Endothelial cell of umbilical vein (primary cell): ENCODE measurements around the gene AFDN. TPM values are rescaled to one million over a fixed set of nuclear protein-coding genes. Genes with fewer than 3 reads are reported as not detected.

ENCODE experiments used
- BruUV-seq: library from RNA; stranded (reverse); fragments of 400-500 nt; replicated peaks from 2 replicates; lab custom pipeline; 2021; lab: Mats Ljungman, UMichigan
- CTCF ChIA-PET: fragments of 300-600, 350-600 bp; sonication (Branson Sonifier 250); formaldehyde crosslinking; loops from one replicate; lab custom pipeline; 2021; ENCODE audit warnings: antibody characterized with exemption, inconsistent platforms; lab: Charles Lee
- POLR2A ChIA-PET: fragments of 300-600, 350-600 bp; sonication (Branson Sonifier 250); formaldehyde crosslinking; loops from one replicate; lab custom pipeline; 2021; ENCODE audit warnings: antibody characterized with exemption, inconsistent platforms; lab: Charles Lee
- DNase-seq: peaks from one replicate; pipeline ENCODE4 v3.0.0-alpha.2; 2011; ENCODE audit warnings: low read depth, low spot score
- FAIRE-seq: peaks from 2 replicates; lab custom pipeline; 2011; peaks lifted over from hg19 to GRCh38; lab: Jason Lieb, UNC
- H2AFZ ChIP-seq: 2 replicates; pipeline ENCODE4 v1.6.0; 2012; ENCODE audit warnings: low read depth, low read length, control low read depth, inconsistent platforms
- H3K27ac ChIP-seq: 2 replicates; pipeline ENCODE4 v1.5.1; 2011; ENCODE audit warnings: low read depth, mild to moderate bottlenecking, control low read depth, low read length, moderate library complexity; ENCODE audit not compliant: insufficient read depth
- H3K27me3 ChIP-seq, 2 experiments: 2 replicates each; pipeline versions ENCODE4 v1.6.0 to v1.6.1; 2011; ENCODE audit warnings: low read length in 2 of 2, mixed read lengths in 1 of 2; ENCODE audit not compliant: control insufficient read depth in 2 of 2, insufficient read depth in 2 of 2
- H3K36me3 ChIP-seq, 2 experiments: 2 replicates in 1 of 2; 3 replicates in 1 of 2; pipeline ENCODE4 v1.5.1; 2011; ENCODE audit warnings: low read length in 2 of 2, mild to moderate bottlenecking in 1 of 2, moderate library complexity in 1 of 2; ENCODE audit not compliant: control insufficient read depth in 2 of 2, insufficient read depth in 2 of 2; ENCODE audit errors: extremely low read depth in 1 of 2
- H3K4me1 ChIP-seq: 3 replicates; pipeline ENCODE4 v1.5.1; 2011; ENCODE audit warnings: mild to moderate bottlenecking, low read length; ENCODE audit not compliant: control insufficient read depth, insufficient read depth; ENCODE audit errors: extremely low read depth
- H3K4me2 ChIP-seq: 2 replicates; pipeline ENCODE4 v1.6.1; 2011; ENCODE audit warnings: low read length, control low read depth, mixed read lengths; ENCODE audit not compliant: insufficient read depth
- H3K4me3 ChIP-seq, 3 experiments: fragments of 200-600 bp in 1 of 3; sonication (generic), shearing (Covaris generic) in 1 of 3; replicated peaks in 1 of 3; 2 replicates each; pipeline ENCODE4 v1.5.1; 2011 to 2016; ENCODE audit warnings: control low read depth in 3 of 3, low read length in 3 of 3, mild to moderate bottlenecking in 2 of 3, inconsistent platforms in 1 of 3, low read depth in 1 of 3, moderate library complexity in 1 of 3; ENCODE audit not compliant: insufficient read depth in 1 of 3
- H3K79me2 ChIP-seq: 2 replicates; pipeline ENCODE4 v1.6.0; 2012; ENCODE audit warnings: low read length, inconsistent platforms; ENCODE audit not compliant: control insufficient read depth, insufficient read depth
- H3K9ac ChIP-seq: replicated peaks from 2 replicates; pipeline ENCODE3; 2011; ENCODE audit warnings: low read length, control low read depth; ENCODE audit not compliant: insufficient read depth; ENCODE audit errors: extremely low read depth
- H3K9me1 ChIP-seq: replicated peaks from 3 replicates; pipeline ENCODE4 v1.6.0; 2011; ENCODE audit warnings: mild to moderate bottlenecking, low read length; ENCODE audit not compliant: control insufficient read depth, insufficient read depth; ENCODE audit errors: extremely low read depth
- H3K9me3 ChIP-seq: replicated peaks from 2 replicates; pipeline ENCODE4 v1.5.1; 2012; ENCODE audit warnings: low read length, inconsistent platforms; ENCODE audit not compliant: control insufficient read depth, insufficient read depth
- H4K20me1 ChIP-seq: replicated peaks from 2 replicates; pipeline ENCODE3; 2011; ENCODE audit warnings: mild to moderate bottlenecking, low read length; ENCODE audit not compliant: control insufficient read depth, insufficient read depth; ENCODE audit errors: extremely low read depth
- CTCF ChIP-seq, 2 donors: IDR thresholded peaks; 1 replicate in 1 of 2; 2 replicates in 1 of 2; pipeline ENCODE4 v1.5.1; 2011; ENCODE audit warnings: low read length in 2 of 2, mild to moderate bottlenecking in 2 of 2, moderate library complexity in 2 of 2, control low read depth in 1 of 2, inconsistent platforms in 1 of 2, low read depth in 1 of 2; ENCODE audit not compliant: insufficient read depth in 1 of 2; ENCODE audit errors: extremely low read depth in 1 of 2
- EZH2 ChIP-seq: IDR thresholded peaks from 2 replicates; pipeline ENCODE4 v1.6.1; 2012; ENCODE audit warnings: borderline replicate concordance, low read depth, mild to moderate bottlenecking, moderate library complexity, low read length, inconsistent platforms; ENCODE audit not compliant: severe bottlenecking
- FOS ChIP-seq: IDR thresholded peaks from 2 replicates; pipeline ENCODE4 v1.6.1; 2011; ENCODE audit warnings: mild to moderate bottlenecking, low read length, moderate library complexity, borderline replicate concordance; ENCODE audit not compliant: insufficient read depth
- GATA2 ChIP-seq: IDR thresholded peaks from 2 replicates; pipeline ENCODE4 v1.7.0; 2011; ENCODE audit warnings: low read depth, mild to moderate bottlenecking, moderate library complexity, mixed read lengths, low read length; ENCODE audit not compliant: insufficient read length, insufficient read depth
- JUN ChIP-seq: IDR thresholded peaks from 2 replicates; pipeline ENCODE4 v1.6.1; 2011; ENCODE audit warnings: borderline replicate concordance, low read depth; ENCODE audit not compliant: insufficient read length, insufficient read depth
- MAX ChIP-seq: IDR thresholded peaks from 2 replicates; pipeline ENCODE4 v1.6.1; 2011; ENCODE audit not compliant: insufficient read depth, insufficient read length
- MYC ChIP-seq: IDR thresholded peaks from one replicate; pipeline ENCODE4 v1.6.1; 2011; ENCODE audit warnings: mild to moderate bottlenecking, low read depth, low read length
- POLR2A ChIP-seq: IDR thresholded peaks from 2 replicates; pipeline ENCODE4 v1.6.1; 2012; ENCODE audit warnings: low read depth, mild to moderate bottlenecking, control low read depth, low read length
- POLR2AphosphoS5 ChIP-seq: IDR thresholded peaks from 2 replicates; pipeline ENCODE4 v1.6.1; 2012; ENCODE audit warnings: low read depth, mild to moderate bottlenecking, control low read depth, low read length, moderate library complexity; ENCODE audit not compliant: insufficient read depth
- dilution Hi-C: fragments of 300-500 bp; cut with MboI; formaldehyde crosslinking; loops from one replicate; pipeline ENCODE4 v1.15.0; 2019; ENCODE audit warnings: low sequenced_read_pairs; ENCODE audit not compliant: extremely low pct_ligation_motif_present
- intact Hi-C: fragments of 100-400 bp; cut with micrococcal nuclease; formaldehyde crosslinking; loops from one replicate; pipeline ENCODE4 v1.10.0; 2022
- polyA plus RNA-seq, 4 experiments: library from polyadenylated mRNA; depleted of rRNA in 3 of 4; stranded (reverse) in 3 of 4; unstranded in 1 of 4; fragments of >200 nt; gene quantifications; 2 replicates each; pipeline versions ENCODE4 v1.2.1 to v1.2.3, GENCODE V29; 2011 to 2012; ENCODE audit warnings: missing spikeins in 1 of 4
- total RNA-seq: library from RNA; stranded (reverse); gene quantifications from 2 replicates; pipeline ENCODE4 v1.2.3, GENCODE V29; 2021

AFDN gene
- total and polyA plus RNA-seq, 2 donors (not counting 3 experiments of a cell fraction or from before 2014, with no cell fraction given) = 31.0 to 134 TPM

- intact Hi-C loops (no loop called here), dilution Hi-C loops (no loop called here)
- DNase-seq (no peak), FAIRE-seq (no peak)
- H3K4me3 ChIP-seq = no peak overlapping the region
- H3K4me2 ChIP-seq = no peak overlapping the region
- H4K20me1 ChIP-seq = no peaks in the 10 kb centered on the region
- no peak overlapping the region for H3K9ac ChIP-seq
- no peaks in the 10 kb centered on the region for H3K27me3 ChIP-seq
- BruUV-seq = no TSS peak
- POLR2A ChIA-PET = no interaction called here
- no peaks in the 10 kb centered on the region for H3K79me2 ChIP-seq
- no peak overlapping the region for H3K27ac ChIP-seq
- no peaks in the 10 kb centered on the region for H3K9me3 ChIP-seq
- CTCF ChIA-PET = interaction anchor here (1.1 kb wide), 1 partner anchor 50 kb away, joined by 3 read pairs; no protein-coding TSS in a partner anchor
- H2AFZ ChIP-seq = no peak overlapping the region
- no peak for TF ChIP-seq FOS
- no peaks in the 10 kb centered on the region for H3K9me1 ChIP-seq
- H3K36me3 ChIP-seq = peaks cover 14 to 34% of the 10 kb centered on the region in 2 experiments
- H3K4me1 ChIP-seq = no peaks in the 10 kb centered on the region
Measured at GRCh38 chr6:167952512-167952859, 125.8 kb downstream of the AFDN start.

GRCh38 chr6:167953551-167953950 is 126.8 kb downstream of the AFDN start:
- no peak for TF ChIP-seq MAX
- TF ChIP-seq EZH2 = no peak
- TF ChIP-seq GATA2 = no peak
- TF ChIP-seq JUN = no peak
- TF ChIP-seq CTCF (IDR thresholded peaks at IDR 0.05; ENCODE audit: extremely low read depth in 1 of 2, insufficient read depth in 1 of 2, low read depth in 1 of 2, low read length in 2 of 2) = no peak
- no peak for TF ChIP-seq POLR2A
- TF ChIP-seq MYC = no peak
- no peak for TF ChIP-seq POLR2AphosphoS5
- no peak for TF ChIP-seq FOS
- dilution Hi-C loops = no loop called here
- intact Hi-C loops = no loop called here

More at GRCh38 chr6:167953551-167953950, 126.8 kb downstream of the AFDN start:
- Histone ChIP-seq H2AFZ (no peak overlapping the region), H3K9me1 (no peaks in the 10 kb centered on the region), H3K79me2 (no peaks in the 10 kb centered on the region), H3K9me3 (no peaks in the 10 kb centered on the region), H4K20me1 (no peaks in the 10 kb centered on the region), H3K36me3 (peaks cover 12 to 34% of the 10 kb centered on the region in 2 experiments), H3K4me2 (no peak overlapping the region), H3K9ac (no peak overlapping the region), H3K27me3 (no peaks in the 10 kb centered on the region), H3K27ac (no peak overlapping the region), H3K4me1 (no peaks in the 10 kb centered on the region), H3K4me3 (no peak overlapping the region)
- POLR2A ChIA-PET = no interaction called here
- FAIRE-seq = no peak
- DNase-seq = no peak
- no TSS peak for BruUV-seq
- CTCF ChIA-PET = interaction anchor here (1.0 to 1.4 kb wide), 3 partner anchors 16 to 468 kb away, joined by 3 read pairs; no protein-coding TSS in a partner anchor
